Heart left ventricle (tissue), 16 donors: ENCODE results near the gene FNDC10. TPM values are rescaled to one million over a fixed set of nuclear protein-coding genes. Genes with fewer than 3 reads are reported as not detected.

Experiments used
- ATAC-seq, 4 donors: fragments of 200-7000 bp; cut with Tn5 transposase; one replicate each; pipeline ENCODE4 v1.9.1; 2020 to 2022; ENCODE audit warnings: moderate library complexity in 4 of 4, mild to moderate bottlenecking in 3 of 4, moderate number of reproducible peaks in 1 of 4
- DNase-seq, 5 donors: peaks; one replicate each; pipeline ENCODE4 v3.0.0-alpha.2; 2020
- H3K27ac ChIP-seq, 12 donors: fragments of 200-600 bp; sonication (generic) in 4 of 12; one replicate each; pipeline versions ENCODE4 v1.5.0 to v1.8.0; 2016 to 2022; ENCODE audit warnings: mild to moderate bottlenecking in 2 of 12
- H3K27me3 ChIP-seq, 9 donors: fragments of 200-600 bp; sonication (generic) in 2 of 9; one replicate each; pipeline versions ENCODE4 v1.5.1 to v1.8.0; 2016 to 2022; ENCODE audit warnings: mild to moderate bottlenecking in 3 of 9
- H3K36me3 ChIP-seq, 9 donors: fragments of 200-600 bp; sonication (generic) in 2 of 9; one replicate each; pipeline versions ENCODE4 v1.5.0 to v1.8.0; 2018 to 2022; ENCODE audit warnings: mild to moderate bottlenecking in 2 of 9
- H3K4me1 ChIP-seq, 12 donors: fragments of 200-600 bp; sonication (generic) in 4 of 12; one replicate each; pipeline versions ENCODE4 v1.5.0 to v1.8.0; 2016 to 2022; ENCODE audit warnings: mild to moderate bottlenecking in 3 of 12
- H3K4me3 ChIP-seq, 12 donors: fragments of 200-600 bp; sonication (generic) in 4 of 12; one replicate each; pipeline versions ENCODE4 v1.5.0 to v1.8.0; 2017 to 2022; ENCODE audit warnings: mild to moderate bottlenecking in 9 of 12, moderate library complexity in 4 of 12
- H3K9me3 ChIP-seq, 12 donors: fragments of 200-600 bp; sonication (generic) in 4 of 12; one replicate each; pipeline versions ENCODE4 v1.5.0 to v1.8.0; 2016 to 2022; ENCODE audit warnings: mild to moderate bottlenecking in 1 of 12
- CTCF ChIP-seq, 12 donors: fragments of 200-600 bp; sonication (generic) in 4 of 12; IDR thresholded peaks; one replicate each; pipeline versions ENCODE4 v1.5.0 to v1.8.0; 2018 to 2022; ENCODE audit warnings: antibody characterized with exemption in 12 of 12, mild to moderate bottlenecking in 5 of 12
- POLR2A ChIP-seq, 2 donors: fragments of 450-650 bp; IDR thresholded peaks; one replicate each; pipeline ENCODE4 v1.6.1; 2017; ENCODE audit warnings: antibody characterized with exemption in 2 of 2, mild to moderate bottlenecking in 2 of 2, moderate library complexity in 2 of 2
- WGBS, 4 donors: extraction: QIAGEN DNeasy Blood & Tissue Kit in 2 of 4; methylation state at CpG; one replicate each; pipeline versions ENCODE4 v1.1.5 to v1.1.7; 2013 to 2018; 5-methylcytosine and 5-hydroxymethylcytosine counted together
- intact Hi-C, 10 donors: fragments of 100-400 bp; cut with DNase I; formaldehyde crosslinking; loops; one replicate each; pipeline versions ENCODE4 v1.11.1 to v1.14.2; 2022
- polyA plus RNA-seq, 2 donors: library from polyadenylated mRNA; stranded (reverse); fragments of 200-250 nt; gene quantifications; one replicate each; pipeline ENCODE4 v1.2.3, GENCODE V29; 2013
- total RNA-seq, 9 donors: library from RNA; depleted of rRNA in 2 of 9; stranded (reverse); fragments of >200 nt in 2 of 9; fragmentation: NEBNext Ultra II Directional in 3 of 9; extraction: Animal tissue kit (Norgen Biotek cat#: 25700) in 3 of 9; gene quantifications; one replicate each; pipeline versions ENCODE4 v1.1.0 to v1.2.4, GENCODE V29; 2016 to 2023
- donor health status: ischemic (EF 13 %, LVEDD 7.1; RV severe dilation, severe dysfunction).
- donor health status: healthy with polysubstance abuse.
- donor health status: DM: no; HTN: yes; CAD: no.
- donor health status: DM: no; HTN: no; CAD: no.
- donor health status: ischemic (EF 25% LVEDD 6.9; RV normal size, moderate dysfunction).
- donor health status: ischemic (EF 25% LVEDD 5.7; RV mildly dilated, moderate dysfunction).
- donor health status: healthy.
- donor health status: DM: yes; HTN: yes; CAD: no.
- donor health status: ischemic (EF 35%, LVEDD 5.7; RV mildly dilated, moderate dysfunction).
- donor health status: nonischemic (EF 11% LVEDD 7.7; RV severe dilation, severe dysfunction).
- donor health status: DM: yes; HTN: yes; CAD: no.
- donor health status: PGD.
- donor health status: ischemic (EF 29% LVEDD 5.4; RV normal size, mild dysfunction).
- donor health status: nonischemic (EF 23%, LVEDD 6.1; RV moderate dilation, normal function).

Gene FNDC10
- total and polyA plus RNA-seq, 11 donors, result 1.1 to 6.7 (median 3.6) TPM

GRCh38 chr1:1610796-1611195 is 10.9 kb upstream of the FNDC10 start:
- intact Hi-C loops, result loop anchor here in 2 of 10 donors (5.0 to 10.0 kb wide), 3 partner anchors 33 to 496 kb away; partner anchors contain the start of genes ATAD3A (in 1 of the 2) and C1orf159 (in 1 of the 2)
- H3K27me3 ChIP-seq, result no peaks in the 10 kb centered on the region
- no peak for DNase-seq
- ATAC-seq, result no peak
- H3K27ac ChIP-seq, result peak overlapping the region in 5 of 12 donors; percentile 5 to 54 (median 19)
- peaks cover 0 to 22% (median 15%) of the 10 kb centered on the region in 12 donors for H3K4me1 ChIP-seq
- 72 to 84% (median 79%) methylated on average over 9 of the region's 9 CpGs for WGBS, 4 donors
- no peaks in the 10 kb centered on the region for H3K9me3 ChIP-seq
- H3K4me3 ChIP-seq, result no peak overlapping the region
- H3K36me3 ChIP-seq, result no peaks in the 10 kb centered on the region
- no peak for TF ChIP-seq CTCF (IDR thresholded peaks at IDR 0.05)
- no peak for TF ChIP-seq POLR2A (IDR thresholded peaks at IDR 0.05)

- DNase-seq, result no peak
- WGBS, 4 donors, result 69 to 77% (median 74%) methylated on average over 12 of the region's 12 CpGs
- Histone ChIP-seq H3K4me3 (no peak overlapping the region), H3K36me3 (no peaks in the 10 kb centered on the region), H3K27ac (no peak overlapping the region), H3K4me1 (peaks cover 0 to 22% (median 14%) of the 10 kb centered on the region in 12 donors), H3K27me3 (no peaks in the 10 kb centered on the region), H3K9me3 (no peaks in the 10 kb centered on the region)
- ATAC-seq, result no peak
- TF ChIP-seq POLR2A (IDR thresholded peaks at IDR 0.05), result no peak
- TF ChIP-seq CTCF (IDR thresholded peaks at IDR 0.05), result no peak
- intact Hi-C loops, result loop anchor here in 2 of 10 donors (5.0 to 10.0 kb wide), 3 partner anchors 33 to 495 kb away; partner anchors contain the start of genes ATAD3A (in 1 of the 2) and C1orf159 (in 1 of the 2)
These were observed 10.0 kb upstream of the FNDC10 start for GRCh38 chr1:1609822-1610485.

- no peaks in the 10 kb centered on the region for H3K36me3 ChIP-seq
- no peak overlapping the region for H3K27ac ChIP-seq
- DNase-seq, result peak in 1 of 5 donors; percentile 13
- TF ChIP-seq POLR2A (IDR thresholded peaks at IDR 0.05), result no peak
- TF ChIP-seq CTCF (IDR thresholded peaks at IDR 0.05), result no peak
- H3K27me3 ChIP-seq, result peaks cover 0 to 19% (median 5%) of the 10 kb centered on the region in 9 donors
- no peak overlapping the region for H3K4me3 ChIP-seq
- no peak for ATAC-seq
- WGBS, 4 donors, result 82 to 91% (median 86%) methylated on average over 7 to 13 of the region's 13 CpGs
- H3K9me3 ChIP-seq, result no peaks in the 10 kb centered on the region
- peaks cover 0 to 6% (median 0%) of the 10 kb centered on the region in 12 donors for H3K4me1 ChIP-seq
- intact Hi-C loops, result no loop called here
These were observed 6.3 kb upstream of the FNDC10 start for GRCh38 chr1:1606232-1606631.

- no peak for DNase-seq
- no peaks in the 10 kb centered on the region for H3K9me3 ChIP-seq
- H3K4me1 ChIP-seq, result peaks cover 0 to 8% (median 0%) of the 10 kb centered on the region in 12 donors
- intact Hi-C loops, result no loop called here
- ATAC-seq, result no peak
- WGBS, 4 donors, result 91 to 94% (median 92%) methylated on average over 17 of the region's 17 CpGs
- no peaks in the 10 kb centered on the region for H3K36me3 ChIP-seq
- peaks cover 0 to 24% (median 9%) of the 10 kb centered on the region in 9 donors for H3K27me3 ChIP-seq
- TF ChIP-seq CTCF (IDR thresholded peaks at IDR 0.05) (no peak), POLR2A (IDR thresholded peaks at IDR 0.05) (no peak)
- H3K27ac ChIP-seq, result no peak overlapping the region
- H3K4me3 ChIP-seq, result no peak overlapping the region
These were observed 5.8 kb upstream of the FNDC10 start for GRCh38 chr1:1605724-1606123.
